NOMO-1 (cell line): ENCODE results near the gene GTF2H3.

Experiments used
- DNase-seq, 2 experiments: peaks; one replicate each; lab custom pipeline; 2025; ENCODE audit not compliant: unreplicated experiment in 2 of 2; lab: John Stamatoyannopoulos, UW

Gene GTF2H3

GRCh38 chr12:123645380-123645779 is 11.8 kb downstream of the GTF2H3 start:
- no peak for DNase-seq

DNA sequence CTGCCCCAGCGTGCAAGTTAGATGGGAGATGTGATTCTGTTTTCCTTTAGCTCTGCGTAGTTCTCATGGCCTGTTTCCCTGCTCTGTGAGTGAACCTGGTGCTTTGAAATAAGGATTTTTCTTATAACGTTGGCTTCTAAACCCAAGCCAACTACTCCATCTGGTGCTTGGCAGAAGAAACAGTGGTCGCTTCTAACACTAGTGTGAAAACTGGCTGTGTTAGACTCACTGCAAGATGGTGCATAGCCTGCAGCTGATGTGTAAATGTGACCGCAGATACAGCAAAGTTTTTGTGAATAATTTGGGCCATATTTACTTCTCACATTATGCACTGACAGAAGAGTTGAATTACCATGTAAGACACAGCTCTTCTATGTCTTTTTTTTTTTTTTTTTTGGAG is 12.2 kb downstream of the GTF2H3 start:
- DNase-seq, result no peak

DNA sequence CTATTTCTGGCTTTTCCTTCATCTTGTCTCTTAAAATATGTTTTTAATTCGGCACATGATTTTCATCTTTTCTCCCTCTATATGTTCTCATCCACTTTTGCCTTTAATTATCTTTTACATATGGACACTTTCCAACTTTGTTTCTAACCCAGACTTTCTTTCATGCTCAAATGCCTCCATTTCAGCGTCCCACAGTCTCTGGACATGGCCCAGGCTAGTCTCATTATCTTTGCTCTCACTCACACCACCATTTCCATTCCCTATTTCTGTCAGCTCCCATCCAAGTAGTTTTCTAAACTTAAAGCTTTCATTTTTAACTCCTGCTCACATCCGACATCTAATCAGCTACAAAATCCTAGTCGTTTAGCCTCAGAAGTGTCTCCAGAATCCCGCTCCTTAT is 14.8 kb downstream of the GTF2H3 start:
- DNase-seq, result no peak

DNA sequence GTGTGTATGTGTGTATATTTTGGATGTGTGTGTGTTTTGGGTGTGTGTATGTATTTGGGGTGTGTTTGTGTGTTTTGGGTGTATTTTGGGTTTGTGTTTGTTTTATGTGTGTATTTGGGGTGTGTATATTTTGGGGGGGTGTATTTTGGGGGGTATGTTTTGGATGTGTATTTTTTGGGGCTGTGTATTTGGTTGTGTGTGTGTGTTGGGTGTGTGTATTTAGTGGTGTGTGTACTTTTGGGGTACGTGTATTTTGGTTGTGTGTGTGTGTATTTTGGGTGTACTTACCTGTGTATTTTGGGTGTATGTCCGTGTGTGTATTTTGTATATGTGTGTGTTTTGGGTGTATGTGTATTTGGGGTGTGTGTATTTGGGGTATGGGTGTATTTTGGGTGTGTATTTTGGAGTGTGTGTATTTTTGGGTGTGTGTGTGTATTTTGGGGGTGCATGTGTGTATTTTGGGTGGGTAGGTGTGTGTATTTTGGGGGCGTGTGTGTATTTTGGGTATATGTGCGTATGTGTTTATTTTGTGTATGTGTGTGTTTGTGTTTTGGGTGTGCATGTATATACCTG is 20.6 kb downstream of the GTF2H3 start:
- DNase-seq, result no peak

DNA sequence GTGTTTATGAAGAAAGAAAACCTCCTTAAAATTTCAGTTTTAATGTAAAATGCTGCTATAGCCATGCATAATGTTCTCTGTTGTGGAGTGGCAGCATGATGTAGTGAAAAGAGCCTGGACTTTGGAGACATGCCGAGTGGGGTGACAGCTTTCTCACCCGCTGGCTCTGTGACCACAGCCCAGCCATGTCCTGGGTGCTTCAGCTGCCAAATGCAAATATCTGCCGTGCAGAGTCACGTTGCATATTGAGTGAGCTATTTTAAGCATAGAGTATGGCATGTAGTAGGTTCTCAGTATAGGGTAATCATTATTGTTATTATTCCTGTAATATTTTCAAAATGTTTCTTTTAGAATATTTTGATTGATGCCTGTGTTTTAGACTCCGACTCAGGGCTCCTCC is 21.8 kb downstream of the GTF2H3 start:
- DNase-seq, result no peak

GRCh38 chr12:123656392-123656791 is 22.8 kb downstream of the GTF2H3 start:
- DNase-seq, result no peak

DNA sequence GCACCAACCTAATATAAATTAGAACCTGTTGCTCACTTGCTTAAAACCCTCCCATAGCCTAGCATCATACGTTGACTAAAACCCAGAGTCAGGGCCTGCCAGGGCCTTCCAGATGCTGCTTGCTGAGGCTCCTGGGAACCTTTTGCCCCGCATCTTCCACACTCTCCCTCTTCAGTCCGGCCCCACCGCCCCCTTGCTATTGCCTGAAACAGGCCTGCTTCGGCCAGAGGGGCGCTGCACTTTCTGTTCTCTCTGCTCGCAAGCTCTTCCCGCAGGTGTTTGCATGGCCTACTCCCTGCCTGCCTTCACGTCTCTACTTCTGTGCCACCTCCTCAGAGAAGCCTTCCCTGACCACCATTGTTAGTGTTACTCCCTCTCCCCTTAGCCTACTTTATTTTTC is 23.6 kb downstream of the GTF2H3 start:
- no peak for DNase-seq

- no peak for DNase-seq
Observed at GRCh38 chr12:123659996-123660727, 26.5 kb downstream of the GTF2H3 start.

- no peak for DNase-seq
Observed at GRCh38 chr12:123667771-123668170, 34.1 kb downstream of the GTF2H3 start.

GRCh38 chr12:123670882-123671728 is 37.5 kb downstream of the GTF2H3 start, which contains the start of gene TCTN2:
TCTN2 (plus strand) TSS chr12:123671113; CDS start chr12:123671241, 128 bp downstream.
- DNase-seq, result peak; percentile 87 to 95

- DNase-seq, result no peak
Observed at GRCh38 chr12:123671876-123672275, 38.2 kb downstream of the GTF2H3 start.

DNA sequence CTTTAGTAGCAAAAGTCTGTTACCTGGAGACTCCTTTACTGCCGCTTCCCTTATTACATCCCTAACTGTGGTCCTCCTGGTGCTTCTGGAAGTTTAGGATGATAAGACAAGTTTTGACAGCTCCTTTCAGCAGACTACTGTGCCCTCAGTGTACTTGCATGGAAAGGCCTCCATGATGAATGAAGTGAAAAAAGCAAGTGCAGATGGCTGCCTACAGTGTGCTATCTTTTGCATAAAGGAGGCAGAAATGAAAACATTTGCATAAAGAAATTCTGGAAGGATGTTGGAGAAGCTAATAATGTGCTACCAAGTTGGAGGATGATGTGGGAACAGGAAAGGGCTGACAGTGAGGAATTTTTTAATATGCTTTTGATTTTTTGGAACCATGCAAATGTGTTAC is 41.8 kb downstream of the GTF2H3 start:
- no peak for DNase-seq

DNA sequence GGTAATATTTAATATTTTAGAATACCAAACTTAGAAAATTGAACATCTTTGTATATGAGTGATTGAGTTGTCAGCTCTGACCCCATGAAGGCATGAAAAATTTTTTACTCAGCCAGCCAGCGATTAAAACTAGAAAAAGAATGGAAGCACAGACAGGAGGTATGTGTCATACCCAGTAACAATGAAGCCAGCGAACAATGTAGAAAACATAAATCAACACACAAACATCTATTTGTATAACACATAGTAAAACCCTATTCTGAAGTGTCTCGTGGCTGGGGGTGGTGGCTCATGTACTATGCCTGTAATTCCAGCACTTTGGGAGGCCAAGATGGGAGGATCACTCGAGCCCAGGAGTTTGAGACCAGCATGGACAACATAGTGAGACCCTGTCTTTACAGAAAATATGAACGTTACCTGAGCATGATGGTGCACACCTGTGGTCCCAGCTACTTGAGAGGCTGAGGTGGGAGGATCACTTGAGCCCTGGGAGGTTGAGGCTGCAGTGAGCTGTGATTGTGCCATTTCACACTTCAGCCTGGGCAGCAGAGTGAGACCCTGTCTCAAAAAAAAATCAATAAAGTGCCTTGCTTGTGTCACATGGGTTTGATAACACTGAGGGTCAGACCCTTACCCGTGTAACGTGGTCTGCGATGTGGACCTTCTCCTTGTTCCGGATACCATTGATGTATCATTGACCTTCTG is 43.1 kb downstream of the GTF2H3 start:
- no peak for DNase-seq

DNA sequence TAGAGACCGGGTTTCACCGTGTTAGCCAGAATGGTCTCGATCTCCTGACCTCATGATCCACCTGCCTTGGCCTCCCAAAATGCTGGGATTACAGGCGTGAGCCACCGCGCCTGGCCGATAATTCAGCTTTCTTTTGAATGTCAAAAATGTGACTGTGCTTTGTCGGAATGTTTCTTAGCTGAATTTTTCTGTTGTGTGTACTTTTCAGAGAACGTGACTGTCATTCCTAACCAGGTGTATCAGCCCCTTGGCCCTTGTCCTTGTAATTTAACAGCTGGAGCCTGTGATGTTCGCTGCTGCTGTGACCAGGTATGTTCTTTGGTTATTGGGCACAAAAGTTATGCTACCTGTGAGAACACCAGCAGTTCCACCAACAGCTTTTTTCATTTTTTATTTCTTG is 45.4 kb downstream of the GTF2H3 start:
- no peak for DNase-seq

DNA sequence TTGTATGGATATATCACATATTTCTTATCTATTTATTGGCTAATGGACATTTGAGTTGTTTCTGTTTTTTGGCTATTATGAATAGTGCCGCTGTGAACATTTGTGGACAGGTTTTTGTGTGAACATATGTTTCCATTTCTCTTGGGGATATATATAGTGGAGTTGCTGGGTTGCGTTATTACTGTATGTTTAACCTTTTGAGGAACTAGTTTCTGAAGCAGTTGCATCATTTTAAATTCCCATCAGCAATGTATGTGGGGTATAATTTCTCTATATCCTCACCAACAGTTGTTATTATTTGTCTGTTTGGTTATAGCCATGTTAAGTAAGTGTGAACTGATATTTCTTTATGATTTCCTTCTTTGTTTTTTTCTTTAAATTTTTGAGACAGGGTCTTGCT is 48.0 kb downstream of the GTF2H3 start:
- DNase-seq, result peak; percentile 11 to 84

GRCh38 chr12:123683964-123684363 is 50.3 kb downstream of the GTF2H3 start:
- DNase-seq, result no peak

DNA sequence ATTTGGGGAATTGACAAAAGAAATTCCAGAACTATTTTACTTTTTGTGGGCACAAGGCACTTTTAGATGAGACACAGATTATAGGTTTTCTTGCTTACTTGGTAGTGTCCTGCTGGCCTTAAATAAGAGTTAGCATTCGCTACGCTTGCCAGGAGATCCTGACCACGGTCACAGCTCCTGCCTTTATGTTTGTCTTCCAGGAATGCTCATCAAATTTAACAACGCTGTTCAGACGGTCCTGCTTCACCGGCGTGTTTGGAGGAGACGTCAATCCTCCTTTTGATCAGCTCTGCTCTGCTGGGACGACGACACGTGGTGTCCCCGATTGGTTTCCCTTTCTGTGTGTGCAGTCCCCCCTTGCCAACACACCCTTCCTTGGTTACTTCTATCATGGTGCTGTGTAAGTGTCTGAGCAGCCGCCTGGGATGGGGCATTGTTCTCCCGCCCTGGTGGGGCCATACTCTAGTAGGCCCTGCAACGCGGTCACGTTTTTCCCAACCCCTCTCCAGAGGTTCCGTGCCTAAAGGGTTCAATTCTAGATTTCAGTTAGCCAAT is 53.1 kb downstream of the GTF2H3 start:
- no peak for DNase-seq

DNA sequence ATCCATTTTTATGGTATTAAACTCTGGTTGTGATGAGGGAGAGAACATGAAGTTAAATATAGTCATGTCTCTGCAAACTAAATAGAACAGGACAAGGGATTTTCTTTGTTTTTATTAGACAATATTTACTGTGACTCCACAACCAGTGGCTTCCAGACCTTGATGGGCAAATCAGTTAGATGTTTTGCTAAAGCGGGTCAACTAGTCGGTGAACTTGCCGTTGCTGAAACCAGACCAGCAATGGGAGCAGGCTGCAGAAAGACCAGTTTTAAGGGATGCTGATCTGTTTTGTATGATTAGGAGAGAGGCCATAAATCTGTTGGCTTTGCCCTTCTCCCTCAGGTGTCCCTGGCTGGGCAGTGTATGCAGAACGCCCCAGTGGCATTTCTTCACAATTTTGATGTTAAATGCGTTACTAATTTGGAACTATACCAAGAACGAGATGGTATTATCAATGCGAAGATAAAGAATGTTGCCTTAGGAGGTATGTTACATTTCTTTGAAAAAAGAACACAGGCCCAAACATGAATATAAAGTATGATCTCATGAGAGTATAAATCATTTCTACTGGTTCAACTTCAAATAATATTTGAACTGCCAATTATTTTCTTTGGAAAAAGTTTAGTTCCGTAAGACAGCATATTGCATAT is 56.7 kb downstream of the GTF2H3 start:
- DNase-seq, result no peak

- DNase-seq, result no peak
Observed at GRCh38 chr12:123696207-123696606, 62.6 kb downstream of the GTF2H3 start.

DNA sequence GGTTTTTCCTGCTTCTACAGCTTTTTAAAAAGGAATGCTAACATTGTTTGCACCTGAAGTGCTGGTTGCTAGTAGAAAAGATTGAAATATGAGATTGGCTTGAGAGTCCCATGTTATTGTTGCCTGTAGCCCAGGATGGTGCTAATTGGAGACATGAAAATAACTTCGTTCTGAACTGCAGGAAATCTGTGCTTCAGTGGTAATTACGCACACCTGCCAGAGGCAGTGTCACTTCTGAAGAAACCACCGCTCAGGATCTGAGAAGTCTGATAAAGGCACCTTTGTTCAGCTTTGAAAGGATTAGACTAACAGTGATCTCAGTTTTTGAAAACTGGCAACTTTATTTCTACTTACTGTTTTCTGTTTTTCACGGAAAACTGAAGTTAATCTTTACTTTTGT is 63.0 kb downstream of the GTF2H3 start:
- DNase-seq, result no peak
